ENCODE measurements around the gene KLHDC7A.

- TF ChIP-seq CTCF (conservative IDR thresholded peaks at IDR 0.05; ENCODE audit: low read depth, low read length) (no peak), EZH2phosphoT487 (IDR thresholded peaks at IDR 0.05; ENCODE audit: borderline replicate concordance, low read length) (no peak)
Observed at GRCh38 chr1:18527514-18527913, 46.8 kb downstream of the KLHDC7A start.

Measured in PC-3 (cell line).